Measurements from ENCODE around the gene ADAMTSL1.

GRCh38 chr9:18531136-18532065 lies 57.4 kb downstream of the ADAMTSL1 start:
- no peak for TF ChIP-seq CTCF (IDR thresholded peaks at IDR 0.05)
- TF ChIP-seq POLR2A (IDR thresholded peaks at IDR 0.05) = no peak
- TF ChIP-seq POLR2AphosphoS5 (IDR thresholded peaks at IDR 0.05) = no peak
- TF ChIP-seq EP300 (IDR thresholded peaks at IDR 0.05) = no peak

Data from suprapubic skin (tissue), 4 donors.